AG04450 (cell line): ENCODE results near the gene DIABLO. TPM values are rescaled to one million over a fixed set of nuclear protein-coding genes. Genes with fewer than 3 reads are reported as not detected.

Experiments
- CTCF ChIA-PET: fragments of 300-600, 350-600 bp; formaldehyde crosslinking; extraction: SDS; loops from one replicate; lab custom pipeline; 2022; ENCODE audit warnings: antibody characterized with exemption, inconsistent platforms; lab: Charles Lee
- POLR2A ChIA-PET: fragments of 350-600 bp; formaldehyde crosslinking; extraction: SDS; loops from one replicate; lab custom pipeline; 2021; ENCODE audit warnings: antibody characterized with exemption, inconsistent platforms; lab: Yijun Ruan, JAX
- DNase-seq: peaks from one replicate; pipeline ENCODE4 v3.0.0-alpha.2; 2011; ENCODE audit warnings: low read depth, low spot score
- H3K27ac ChIP-seq: one replicate; pipeline ENCODE4 v1.5.1; 2012; ENCODE audit warnings: low read depth, low read length, control low read depth
- H3K27me3 ChIP-seq: one replicate; pipeline ENCODE4 v1.6.0; 2012; ENCODE audit warnings: low read length; ENCODE audit not compliant: control insufficient read depth, insufficient read depth
- H3K4me3 ChIP-seq: 2 replicates; pipeline ENCODE4 v1.5.1; 2011; ENCODE audit warnings: mild to moderate bottlenecking, low read depth, low read length, control low read depth
- H3K9me3 ChIP-seq: 2 replicates; pipeline ENCODE4 v1.5.1; 2012; ENCODE audit warnings: low read length; ENCODE audit not compliant: control insufficient read depth, insufficient read depth
- CTCF ChIP-seq: IDR thresholded peaks from 2 replicates; pipeline ENCODE4 v1.5.1; 2011; ENCODE audit warnings: low read depth, low read length, control low read depth, inconsistent platforms
- polyA plus RNA-seq: library from polyadenylated mRNA; depleted of rRNA; stranded (reverse); fragments of >200 nt; gene quantifications from 2 replicates; pipeline ENCODE4 v1.2.3, GENCODE V29; 2011

Gene DIABLO
- polyA plus RNA-seq, 1 experiment, result 59.6 TPM

DNA sequence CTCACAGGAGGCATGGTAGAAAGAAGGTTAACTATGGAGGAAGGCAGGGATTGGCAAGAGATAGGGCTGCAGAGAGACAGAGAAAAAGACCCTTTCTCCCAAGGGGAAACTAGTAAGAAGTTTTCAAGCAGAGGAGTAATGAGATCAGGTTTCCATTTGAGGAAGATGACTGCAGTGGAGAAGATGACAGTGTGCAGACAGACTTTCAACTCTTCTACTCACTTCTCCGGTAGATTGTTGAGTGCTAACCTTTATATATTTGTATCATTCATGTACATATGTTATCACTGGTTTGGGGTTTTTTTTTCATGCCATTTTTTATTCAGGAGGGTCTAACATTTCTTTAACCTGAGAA is 28.3 kb downstream of the DIABLO start:
- no peaks in the 10 kb centered on the region for H3K27me3 ChIP-seq
- ChIA-PET POLR2A (no interaction called here), CTCF (no interaction called here)
- H3K9me3 ChIP-seq, result peaks cover 8% of the 10 kb centered on the region
- no peak for TF ChIP-seq CTCF
- H3K27ac ChIP-seq, result peak overlapping the region; percentile 47
- no peak overlapping the region for H3K4me3 ChIP-seq
- no peak for DNase-seq

DNA sequence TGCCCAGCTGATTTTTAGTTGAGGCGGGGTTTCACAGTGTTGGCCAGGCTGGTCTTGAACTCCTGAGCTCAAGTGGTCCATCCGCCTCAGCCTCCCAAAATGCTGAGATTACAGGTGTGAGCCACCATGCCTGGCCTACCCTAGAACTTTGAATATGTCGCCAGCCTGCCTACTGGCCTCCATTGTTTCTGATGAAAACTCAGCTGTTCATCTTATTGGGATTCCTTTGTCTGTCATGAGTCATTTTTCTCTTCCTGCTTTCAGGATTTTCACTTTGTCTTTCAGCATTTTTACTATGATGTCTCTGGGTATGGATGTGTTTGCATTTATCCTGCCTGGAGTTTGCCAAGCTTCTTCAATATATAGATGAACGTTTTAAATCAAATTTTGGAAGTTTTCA is 30.4 kb downstream of the DIABLO start:
- TF ChIP-seq CTCF, result no peak

GRCh38 chr12:122194804-122195203 is 31.0 kb downstream of the DIABLO start:
- no peak for TF ChIP-seq CTCF
- no peaks in the 10 kb centered on the region for H3K27me3 ChIP-seq
- no peak overlapping the region for H3K27ac ChIP-seq
- POLR2A ChIA-PET, result no interaction called here
- H3K4me3 ChIP-seq, result no peak overlapping the region
- H3K9me3 ChIP-seq, result peaks cover 8% of the 10 kb centered on the region
- CTCF ChIA-PET, result no interaction called here
- no peak for DNase-seq

More for the DNA sequence above, 30.4 kb downstream of the DIABLO start:
- peaks cover 8% of the 10 kb centered on the region for H3K9me3 ChIP-seq
- POLR2A ChIA-PET, result no interaction called here
- CTCF ChIA-PET, result no interaction called here
- H3K27ac ChIP-seq, result no peak overlapping the region
- H3K27me3 ChIP-seq, result no peaks in the 10 kb centered on the region
- no peak for DNase-seq
- no peak overlapping the region for H3K4me3 ChIP-seq

DNA sequence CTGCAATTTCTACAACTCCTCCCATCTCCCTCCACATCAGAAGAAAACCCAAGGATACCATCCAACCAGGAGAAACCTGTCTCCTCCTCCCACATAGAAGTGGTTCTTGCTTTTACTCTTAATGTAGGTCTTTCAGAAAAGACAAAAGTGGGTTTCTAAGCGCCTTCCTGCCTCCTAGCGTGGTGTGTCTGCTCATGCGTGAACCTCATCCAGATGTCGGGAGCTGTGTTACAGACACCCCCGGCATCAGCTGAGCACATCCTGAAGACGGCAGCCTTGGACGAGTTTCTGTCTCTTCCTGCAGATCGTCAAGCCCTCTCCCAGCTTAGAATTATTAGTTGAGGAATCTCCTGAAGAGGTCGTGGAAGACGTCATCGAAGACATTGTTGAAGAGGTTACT is 33.4 kb downstream of the DIABLO start:
- Histone ChIP-seq H3K27ac (no peak overlapping the region), H3K4me3 (no peak overlapping the region), H3K9me3 (peaks cover 8% of the 10 kb centered on the region), H3K27me3 (no peaks in the 10 kb centered on the region)
- ChIA-PET POLR2A (no interaction called here), CTCF (interaction anchor here (0.6 to 2.5 kb wide), 5 partner anchors 41 to 358 kb away, joined by 3 to 16 read pairs (median 7); no protein-coding TSS in a partner anchor)
- DNase-seq, result no peak
- TF ChIP-seq CTCF, result no peak

GRCh38 chr12:122190842-122191668 is 34.8 kb downstream of the DIABLO start:
- no peaks in the 10 kb centered on the region for H3K27me3 ChIP-seq
- H3K27ac ChIP-seq, result no peak overlapping the region
- no peak overlapping the region for H3K4me3 ChIP-seq
- H3K9me3 ChIP-seq, result peaks cover 8% of the 10 kb centered on the region
- ChIA-PET CTCF (interaction anchor here (0.6 to 2.5 kb wide), 19 partner anchors 20 to 1456 kb away, joined by 3 to 32 read pairs (median 4); no protein-coding TSS in a partner anchor), POLR2A (no interaction called here)
- TF ChIP-seq CTCF, result peak; percentile 86
- DNase-seq, result peak; percentile 15
